GM23338 (cell line): ENCODE results near the gene EDIL3.

Experiments
- CTCF ChIP-seq, 2 experiments: fragments of 200-600 bp in 1 of 2; sonication (generic) in 1 of 2; conservative IDR thresholded peaks; 2 replicates each; pipeline versions ENCODE4 v1.5.1 to v1.6.1; 2016 to 2017; ENCODE audit warnings: antibody characterized with exemption in 2 of 2, low read depth in 2 of 2, mild to moderate bottlenecking in 2 of 2, moderate library complexity in 1 of 2
- ETS1 ChIP-seq: IDR thresholded peaks from 2 replicates; pipeline ENCODE4 v1.6.1; 2016; ENCODE audit warnings: antibody characterized with exemption
- EZH2 ChIP-seq: fragments of 200-600 bp; sonication (generic); IDR thresholded peaks from one replicate; pipeline ENCODE4 v1.8.0; 2017; ENCODE audit warnings: antibody characterized with exemption, mild to moderate bottlenecking, low read depth; ENCODE audit not compliant: unreplicated experiment
- EZH2phosphoT487 ChIP-seq: fragments of 200-600 bp; sonication (generic); IDR thresholded peaks from one replicate; pipeline ENCODE4 v1.8.1; 2018; ENCODE audit warnings: antibody characterized with exemption; ENCODE audit not compliant: unreplicated experiment
- JUNB ChIP-seq: IDR thresholded peaks from one replicate; pipeline ENCODE4 v1.6.1; 2016; ENCODE audit warnings: antibody characterized with exemption; ENCODE audit not compliant: unreplicated experiment
- POLR2AphosphoS5 ChIP-seq: IDR thresholded peaks from 2 replicates; pipeline ENCODE4 v1.6.1; 2016; ENCODE audit warnings: antibody characterized with exemption, low read depth
- REST ChIP-seq: IDR thresholded peaks from one replicate; pipeline ENCODE4 v1.6.1; 2018; ENCODE audit warnings: antibody characterized with exemption; ENCODE audit not compliant: unreplicated experiment
- ZNF114 ChIP-seq: fragments of 250-450 bp; sonication (Bioruptor Pico); IDR thresholded peaks from 2 replicates; pipeline ENCODE4 v1.5.0; 2020; ENCODE audit warnings: mild to moderate bottlenecking, moderate library complexity
- ZNF462 ChIP-seq: fragments of 250-450 bp; sonication (Bioruptor Pico); IDR thresholded peaks from 2 replicates; pipeline ENCODE4 v1.5.0; 2020; ENCODE audit warnings: mild to moderate bottlenecking, moderate library complexity

GRCh38 chr5:84286662-84287061 is 98.0 kb downstream of the EDIL3 start:
- no peak for TF ChIP-seq ZNF462 (CRISPR knock-in tag)
- TF ChIP-seq POLR2AphosphoS5: no peak
- no peak for TF ChIP-seq REST
- no peak for TF ChIP-seq CTCF (conservative IDR thresholded peaks at IDR 0.05; ENCODE audit: low read depth in 2 of 2)
- TF ChIP-seq EZH2phosphoT487: no peak
- TF ChIP-seq EZH2: no peak
- no peak for TF ChIP-seq ZNF114 (CRISPR knock-in tag)
- no peak for TF ChIP-seq ETS1
- no peak for TF ChIP-seq JUNB
